Measurements from ENCODE around the gene PAIP1. TPM values are rescaled to one million over a fixed set of nuclear protein-coding genes. Genes with fewer than 3 reads are reported as not detected.
"Not testable (repeated sequence)": the region's sequence is repeated elsewhere in the genome, so short reads cannot be mapped to it uniquely, and the experiment has no call there.

PAIP1 gene
- total RNA-seq, 4 donors from 2014 or later = 123 to 184 (median 161) TPM

- TF ChIP-seq CTCF (IDR thresholded peaks at IDR 0.05 in 4 of 5, conservative IDR thresholded peaks at IDR 0.05 in 1 of 5) (no peak), POLR2A (IDR thresholded peaks at IDR 0.05) (no peak)
- Histone ChIP-seq H3K36me3 (no peaks in the 10 kb centered on the region), H3K27ac (peak overlapping the region in 1 of 4 donors; percentile 6), H3K27me3 (no peaks in the 10 kb centered on the region), H3K4me3 (no peak overlapping the region), H3K9me3 (no peaks in the 10 kb centered on the region), H3K4me1 (peaks cover 7 to 12% of the 10 kb centered on the region in 2 donors)
- no peak for DNase-seq
- intact Hi-C loops (cut with DNase I; ENCODE audit: low total_unique reads) = no loop called here
- no peak for ATAC-seq
- in situ Hi-C loops (cut with MboI; ENCODE audit: low sequenced_read_pairs in 4 of 4) = no loop called here
Measured at GRCh38 chr5:43582082-43583005, 25.5 kb upstream of the PAIP1 start.

GRCh38 chr5:43581398-43581797 is 24.5 kb upstream of the PAIP1 start:
- Histone ChIP-seq H3K36me3 (no peaks in the 10 kb centered on the region), H3K4me3 (no peak overlapping the region), H3K4me1 (peaks cover 7% of the 10 kb centered on the region in 2 donors), H3K27ac (no peak overlapping the region), H3K9me3 (no peaks in the 10 kb centered on the region), H3K27me3 (no peaks in the 10 kb centered on the region)
- TF ChIP-seq POLR2A (IDR thresholded peaks at IDR 0.05) (no peak), CTCF (IDR thresholded peaks at IDR 0.05 in 4 of 5, conservative IDR thresholded peaks at IDR 0.05 in 1 of 5) (no peak)
- in situ Hi-C loops (cut with MboI; ENCODE audit: low sequenced_read_pairs in 4 of 4) = no loop called here
- intact Hi-C loops (cut with DNase I; ENCODE audit: low total_unique reads) = no loop called here
- DNase-seq (no peak), ATAC-seq (no peak)

- H3K4me1 ChIP-seq; H3K4me3 ChIP-seq; DNase-seq; H3K9me3 ChIP-seq; H3K36me3 ChIP-seq; ATAC-seq; in situ Hi-C loops (cut with MboI; ENCODE audit: low sequenced_read_pairs in 4 of 4); intact Hi-C loops (cut with DNase I; ENCODE audit: low total_unique reads); H3K27me3 ChIP-seq: not testable (repeated sequence)
- peak overlapping the region in 1 of 4 donors; percentile 44 for H3K27ac ChIP-seq
Measured at GRCh38 chr5:43580402-43581210, 23.7 kb upstream of the PAIP1 start.

- Histone ChIP-seq H3K27me3 (no peaks in the 10 kb centered on the region), H3K27ac (peak overlapping the region; percentile 47 to 69 (median 58)), H3K36me3 (no peaks in the 10 kb centered on the region), H3K9me3 (no peaks in the 10 kb centered on the region), H3K4me1 (peaks cover 21 to 25% of the 10 kb centered on the region in 2 donors), H3K4me3 (no peak overlapping the region)
- intact Hi-C loops (cut with DNase I; ENCODE audit: low total_unique reads) (no loop called here), in situ Hi-C loops (cut with MboI; ENCODE audit: low sequenced_read_pairs in 4 of 4) (no loop called here)
- TF ChIP-seq CTCF (IDR thresholded peaks at IDR 0.05 in 4 of 5, conservative IDR thresholded peaks at IDR 0.05 in 1 of 5) (no peak), POLR2A (IDR thresholded peaks at IDR 0.05) (no peak)
- ATAC-seq (no peak), DNase-seq (no peak)
Measured at GRCh38 chr5:43573058-43573457, 16.2 kb upstream of the PAIP1 start.

- Histone ChIP-seq H3K9me3 (no peaks in the 10 kb centered on the region), H3K27ac (peak overlapping the region; percentile 47 to 69 (median 58)), H3K4me3 (no peak overlapping the region), H3K4me1 (peaks cover 21 to 25% of the 10 kb centered on the region in 2 donors), H3K36me3 (no peaks in the 10 kb centered on the region), H3K27me3 (no peaks in the 10 kb centered on the region)
- TF ChIP-seq CTCF (IDR thresholded peaks at IDR 0.05 in 4 of 5, conservative IDR thresholded peaks at IDR 0.05 in 1 of 5) = no peak
- TF ChIP-seq POLR2A (IDR thresholded peaks at IDR 0.05) = no peak
- DNase-seq = peak; percentile 8 to 48
- ATAC-seq = peak; percentile 94 to 97
- in situ Hi-C loops (cut with MboI; ENCODE audit: low sequenced_read_pairs in 4 of 4) (no loop called here), intact Hi-C loops (cut with DNase I; ENCODE audit: low total_unique reads) (no loop called here)
Measured at GRCh38 chr5:43572357-43572756, 15.5 kb upstream of the PAIP1 start.
